ENCODE results near the gene GNMT. TPM values are rescaled to one million over a fixed set of nuclear protein-coding genes. Genes with fewer than 3 reads are reported as not detected.
A peak's percentile ranks its signal among the peaks of the same experiment; 100 is the strongest.

Gene GNMT
- total RNA-seq: 100 to 1,000 TPM in 1 of 2 donors, 10 to 100 TPM in 1; 10.5 to 140 TPM
- polyA plus RNA-seq: 100 to 1,000 TPM; 119 to 163 TPM

DNA sequence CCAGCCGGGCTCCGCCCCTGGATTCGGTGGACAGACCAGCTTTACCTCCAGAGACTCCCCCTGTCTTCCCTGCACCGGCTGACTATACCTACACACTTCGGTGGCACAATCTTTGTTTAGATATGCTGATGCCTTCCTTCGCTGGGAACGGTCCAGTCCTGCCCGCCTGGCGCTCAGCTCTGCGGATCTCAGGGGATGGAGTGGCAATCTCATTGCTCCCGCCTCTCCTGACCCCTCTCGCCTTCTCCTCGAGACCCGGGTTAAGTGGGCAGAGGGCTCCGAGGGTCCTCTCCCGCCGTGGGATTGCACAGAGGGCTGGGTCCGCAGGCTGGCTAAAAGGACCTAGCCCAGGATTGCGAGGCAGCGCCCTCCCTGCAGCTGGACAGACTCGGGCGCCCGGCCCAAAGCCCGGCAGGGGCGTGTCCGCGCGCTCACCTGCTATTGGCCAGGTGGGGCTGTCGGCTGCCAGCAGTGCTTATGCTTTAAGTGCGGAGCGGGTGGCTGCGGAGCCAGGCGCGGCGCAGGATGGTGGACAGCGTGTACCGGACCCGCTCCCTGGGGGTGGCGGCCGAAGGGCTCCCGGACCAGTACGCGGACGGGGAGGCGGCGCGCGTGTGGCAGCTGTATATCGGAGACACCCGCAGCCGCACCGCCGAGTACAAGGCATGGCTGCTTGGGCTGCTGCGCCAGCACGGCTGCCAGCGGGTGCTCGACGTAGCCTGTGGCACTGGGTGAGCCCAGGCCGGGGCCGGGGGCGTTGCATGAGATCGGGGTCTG, at the start of gene GNMT:
GNMT (plus strand) TSS at position 512 of the 777 bp plus-strand sequence; CDS start at position 526, 14 bp downstream.
- H3K9me3 ChIP-seq (ENCODE audit: control insufficient read depth in 4 of 4, low read length in 3 of 4): no peaks in the 10 kb centered on the region
- H3K4me3 ChIP-seq (ENCODE audit: low read depth in 1 of 3, low read length in 3 of 3): peak within 1 kb of the TSS; percentile 69 to 84 (median 80)
- H3K27ac ChIP-seq (ENCODE audit: low read depth in 1 of 2, low read length in 2 of 2): peak within 1 kb of the TSS; percentile 84 to 94
- peaks cover 3 to 32% (median 26%) of the 10 kb centered on the region in 4 donors for H3K4me1 ChIP-seq (ENCODE audit: control insufficient read depth in 4 of 4, insufficient read depth in 4 of 4, low read length in 3 of 4)
- H3K9ac ChIP-seq (ENCODE audit: low read depth in 1 of 2, low read length in 2 of 2): peak within 1 kb of the TSS; percentile 8 to 66
- peak; percentile 66 for DNase-seq (ENCODE audit: low spot score)
- peaks cover 6 to 25% (median 17%) of the 10 kb centered on the region in 4 donors for H3K36me3 ChIP-seq (ENCODE audit: control insufficient read depth in 4 of 4, insufficient read depth in 3 of 4, low read depth in 1 of 4, low read length in 3 of 4)
- TF ChIP-seq, protein P1, sequence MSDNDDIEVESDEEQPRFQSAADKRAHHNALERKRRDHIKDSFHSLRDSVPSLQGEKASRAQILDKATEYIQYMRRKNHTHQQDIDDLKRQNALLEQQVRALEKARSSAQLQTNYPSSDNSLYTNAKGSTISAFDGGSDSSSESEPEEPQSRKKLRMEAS (IDR thresholded peaks at IDR 0.05): no peak
- TF ChIP-seq EGR1 (IDR thresholded peaks at IDR 0.05; ENCODE audit: low read depth in 2 of 2) (peak in 1 of 2 donors; percentile 11), GABPA (IDR thresholded peaks at IDR 0.05 in 1 of 2, conservative IDR thresholded peaks at IDR 0.05 in 1 of 2) (no peak), SP1 (IDR thresholded peaks at IDR 0.05) (peak; percentile 72), RAD21 (IDR thresholded peaks at IDR 0.05) (no peak), TAF1 (conservative IDR thresholded peaks at IDR 0.05) (peak; percentile 66), FOXA2 (IDR thresholded peaks at IDR 0.05) (no peak), RXRA (IDR thresholded peaks at IDR 0.05) (peak in 1 of 2 donors; percentile 19), HNF4G (IDR thresholded peaks at IDR 0.05) (no peak), JUND (IDR thresholded peaks at IDR 0.05) (no peak), NR2F2 (IDR thresholded peaks at IDR 0.05) (no peak), FOXA1 (IDR thresholded peaks at IDR 0.05) (no peak), YY1 (IDR thresholded peaks at IDR 0.05) (peak; percentile 66)
- TF ChIP-seq, protein P2, sequence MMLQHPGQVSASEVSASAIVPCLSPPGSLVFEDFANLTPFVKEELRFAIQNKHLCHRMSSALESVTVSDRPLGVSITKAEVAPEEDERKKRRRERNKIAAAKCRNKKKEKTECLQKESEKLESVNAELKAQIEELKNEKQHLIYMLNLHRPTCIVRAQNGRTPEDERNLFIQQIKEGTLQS (IDR thresholded peaks at IDR 0.05): no peak
- TF ChIP-seq, protein P3, sequence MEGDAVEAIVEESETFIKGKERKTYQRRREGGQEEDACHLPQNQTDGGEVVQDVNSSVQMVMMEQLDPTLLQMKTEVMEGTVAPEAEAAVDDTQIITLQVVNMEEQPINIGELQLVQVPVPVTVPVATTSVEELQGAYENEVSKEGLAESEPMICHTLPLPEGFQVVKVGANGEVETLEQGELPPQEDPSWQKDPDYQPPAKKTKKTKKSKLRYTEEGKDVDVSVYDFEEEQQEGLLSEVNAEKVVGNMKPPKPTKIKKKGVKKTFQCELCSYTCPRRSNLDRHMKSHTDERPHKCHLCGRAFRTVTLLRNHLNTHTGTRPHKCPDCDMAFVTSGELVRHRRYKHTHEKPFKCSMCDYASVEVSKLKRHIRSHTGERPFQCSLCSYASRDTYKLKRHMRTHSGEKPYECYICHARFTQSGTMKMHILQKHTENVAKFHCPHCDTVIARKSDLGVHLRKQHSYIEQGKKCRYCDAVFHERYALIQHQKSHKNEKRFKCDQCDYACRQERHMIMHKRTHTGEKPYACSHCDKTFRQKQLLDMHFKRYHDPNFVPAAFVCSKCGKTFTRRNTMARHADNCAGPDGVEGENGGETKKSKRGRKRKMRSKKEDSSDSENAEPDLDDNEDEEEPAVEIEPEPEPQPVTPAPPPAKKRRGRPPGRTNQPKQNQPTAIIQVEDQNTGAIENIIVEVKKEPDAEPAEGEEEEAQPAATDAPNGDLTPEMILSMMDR (IDR thresholded peaks at IDR 0.05; ENCODE audit: low read depth, low read length, missing input control): no peak
- TF ChIP-seq, protein P4, sequence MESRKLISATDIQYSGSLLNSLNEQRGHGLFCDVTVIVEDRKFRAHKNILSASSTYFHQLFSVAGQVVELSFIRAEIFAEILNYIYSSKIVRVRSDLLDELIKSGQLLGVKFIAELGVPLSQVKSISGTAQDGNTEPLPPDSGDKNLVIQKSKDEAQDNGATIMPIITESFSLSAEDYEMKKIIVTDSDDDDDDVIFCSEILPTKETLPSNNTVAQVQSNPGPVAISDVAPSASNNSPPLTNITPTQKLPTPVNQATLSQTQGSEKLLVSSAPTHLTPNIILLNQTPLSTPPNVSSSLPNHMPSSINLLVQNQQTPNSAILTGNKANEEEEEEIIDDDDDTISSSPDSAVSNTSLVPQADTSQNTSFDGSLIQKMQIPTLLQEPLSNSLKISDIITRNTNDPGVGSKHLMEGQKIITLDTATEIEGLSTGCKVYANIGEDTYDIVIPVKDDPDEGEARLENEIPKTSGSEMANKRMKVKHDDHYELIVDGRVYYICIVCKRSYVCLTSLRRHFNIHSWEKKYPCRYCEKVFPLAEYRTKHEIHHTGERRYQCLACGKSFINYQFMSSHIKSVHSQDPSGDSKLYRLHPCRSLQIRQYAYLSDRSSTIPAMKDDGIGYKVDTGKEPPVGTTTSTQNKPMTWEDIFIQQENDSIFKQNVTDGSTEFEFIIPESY (IDR thresholded peaks at IDR 0.05): no peak
- TF ChIP-seq, protein P5, sequence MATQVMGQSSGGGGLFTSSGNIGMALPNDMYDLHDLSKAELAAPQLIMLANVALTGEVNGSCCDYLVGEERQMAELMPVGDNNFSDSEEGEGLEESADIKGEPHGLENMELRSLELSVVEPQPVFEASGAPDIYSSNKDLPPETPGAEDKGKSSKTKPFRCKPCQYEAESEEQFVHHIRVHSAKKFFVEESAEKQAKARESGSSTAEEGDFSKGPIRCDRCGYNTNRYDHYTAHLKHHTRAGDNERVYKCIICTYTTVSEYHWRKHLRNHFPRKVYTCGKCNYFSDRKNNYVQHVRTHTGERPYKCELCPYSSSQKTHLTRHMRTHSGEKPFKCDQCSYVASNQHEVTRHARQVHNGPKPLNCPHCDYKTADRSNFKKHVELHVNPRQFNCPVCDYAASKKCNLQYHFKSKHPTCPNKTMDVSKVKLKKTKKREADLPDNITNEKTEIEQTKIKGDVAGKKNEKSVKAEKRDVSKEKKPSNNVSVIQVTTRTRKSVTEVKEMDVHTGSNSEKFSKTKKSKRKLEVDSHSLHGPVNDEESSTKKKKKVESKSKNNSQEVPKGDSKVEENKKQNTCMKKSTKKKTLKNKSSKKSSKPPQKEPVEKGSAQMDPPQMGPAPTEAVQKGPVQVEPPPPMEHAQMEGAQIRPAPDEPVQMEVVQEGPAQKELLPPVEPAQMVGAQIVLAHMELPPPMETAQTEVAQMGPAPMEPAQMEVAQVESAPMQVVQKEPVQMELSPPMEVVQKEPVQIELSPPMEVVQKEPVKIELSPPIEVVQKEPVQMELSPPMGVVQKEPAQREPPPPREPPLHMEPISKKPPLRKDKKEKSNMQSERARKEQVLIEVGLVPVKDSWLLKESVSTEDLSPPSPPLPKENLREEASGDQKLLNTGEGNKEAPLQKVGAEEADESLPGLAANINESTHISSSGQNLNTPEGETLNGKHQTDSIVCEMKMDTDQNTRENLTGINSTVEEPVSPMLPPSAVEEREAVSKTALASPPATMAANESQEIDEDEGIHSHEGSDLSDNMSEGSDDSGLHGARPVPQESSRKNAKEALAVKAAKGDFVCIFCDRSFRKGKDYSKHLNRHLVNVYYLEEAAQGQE (IDR thresholded peaks at IDR 0.05): peak; percentile 22
- 3% methylated on average over 62 of the region's 62 CpGs for WGBS
- H3K27me3 ChIP-seq (ENCODE audit: control insufficient read depth in 4 of 4, insufficient read depth in 4 of 4, low read length in 3 of 4): no peaks in the 10 kb centered on the region
